Measurements from ENCODE around the gene AP3S2.

- TF ChIP-seq CTCF (IDR thresholded peaks at IDR 0.05), result no peak
- TF ChIP-seq POLR2A (IDR thresholded peaks at IDR 0.05), result no peak
Observed at GRCh38 chr15:89870688-89871288, 23.0 kb downstream of the AP3S2 start.

Data from testis (tissue), 2 donors.